ENCODE measurements around the gene DYNC2LI1.

Gene DYNC2LI1

DNA sequence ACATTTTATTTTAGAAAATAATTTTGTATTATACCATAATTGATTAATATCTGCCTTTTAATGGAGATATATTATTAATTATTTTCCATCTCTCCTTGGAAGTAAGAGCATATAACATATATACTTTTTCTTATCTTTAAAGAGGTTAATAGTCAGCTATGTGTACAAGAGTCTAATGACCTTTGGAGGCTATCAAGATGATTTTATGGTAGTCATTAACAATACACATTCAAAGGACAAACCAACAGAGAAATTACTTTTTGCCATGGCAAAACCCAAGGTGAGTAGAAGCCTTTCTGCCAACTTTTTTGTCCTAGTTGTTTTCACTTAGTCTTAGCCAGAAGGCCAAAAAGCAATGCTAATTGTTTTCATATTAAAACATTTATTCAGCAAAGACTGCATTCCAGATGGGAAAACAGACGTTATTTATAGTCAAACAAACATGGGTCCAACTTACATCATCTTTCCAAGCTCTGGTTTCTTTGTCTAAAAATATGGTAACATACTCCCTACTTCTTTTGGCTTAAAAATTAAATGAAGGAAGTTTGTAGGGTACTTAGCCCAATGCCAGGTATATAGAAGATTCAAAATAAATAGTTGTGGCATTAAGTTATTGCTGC lies 9.6 kb upstream of the DYNC2LI1 start:
- no peak for DNase-seq

DNA sequence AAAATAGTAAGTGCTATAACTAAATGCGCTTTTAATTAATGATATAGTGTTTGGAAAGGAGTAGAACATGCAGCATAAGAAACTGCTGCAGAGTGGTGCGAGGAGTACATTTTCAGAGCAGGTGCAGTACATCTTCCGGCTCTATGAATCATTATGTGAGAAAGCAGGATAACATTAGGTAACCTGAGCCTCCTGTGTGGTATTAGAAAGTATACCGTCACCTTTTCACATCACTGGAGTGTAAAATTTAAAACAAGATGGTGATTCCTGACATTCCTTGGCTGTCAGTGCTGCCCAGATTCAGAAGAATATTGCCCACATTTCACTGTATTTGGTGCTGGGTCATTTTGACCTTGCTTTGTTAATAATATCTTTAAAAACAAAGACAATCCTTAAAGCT lies 7.8 kb upstream of the DYNC2LI1 start:
- DNase-seq, result no peak

DNA sequence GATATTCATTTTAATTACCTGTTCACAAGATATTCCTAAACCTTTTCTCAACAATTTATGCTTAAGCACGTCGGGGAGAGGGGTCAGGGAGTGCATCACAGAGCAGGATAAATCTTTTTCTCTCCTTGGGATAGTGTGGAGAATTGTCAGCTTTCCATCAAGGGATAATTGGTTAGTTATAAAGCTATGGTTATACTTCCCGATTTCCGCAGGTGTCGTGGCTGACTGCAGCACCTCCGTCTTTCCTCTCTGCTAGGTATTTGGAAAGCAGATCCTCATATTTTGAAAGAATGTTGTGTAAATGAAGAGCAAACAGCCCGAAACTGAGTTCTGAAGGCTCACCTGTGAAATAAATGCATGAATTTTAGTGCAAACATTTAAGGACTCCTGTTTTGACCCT lies 778 bp downstream of the DYNC2LI1 start:
- no peak for DNase-seq

DNA sequence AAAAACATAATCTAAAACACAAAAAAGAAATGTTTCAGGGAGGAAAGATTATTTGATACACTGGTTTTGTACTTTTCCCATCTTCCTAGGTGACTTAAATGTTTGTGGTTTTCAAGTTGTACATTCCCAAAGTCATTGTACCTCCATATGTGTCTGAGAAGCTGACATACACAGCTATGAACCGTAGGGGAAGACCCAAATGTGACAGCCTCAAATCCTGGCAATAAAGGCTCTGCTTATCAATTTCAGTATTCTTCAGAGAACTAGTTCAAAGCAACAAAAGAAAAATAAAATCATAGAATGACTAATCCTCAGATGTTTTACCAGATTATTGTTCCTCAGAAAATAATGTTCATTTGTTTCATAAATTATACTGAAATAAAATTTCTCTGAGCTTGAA lies 2.5 kb downstream of the DYNC2LI1 start:
- DNase-seq, result no peak

DNA sequence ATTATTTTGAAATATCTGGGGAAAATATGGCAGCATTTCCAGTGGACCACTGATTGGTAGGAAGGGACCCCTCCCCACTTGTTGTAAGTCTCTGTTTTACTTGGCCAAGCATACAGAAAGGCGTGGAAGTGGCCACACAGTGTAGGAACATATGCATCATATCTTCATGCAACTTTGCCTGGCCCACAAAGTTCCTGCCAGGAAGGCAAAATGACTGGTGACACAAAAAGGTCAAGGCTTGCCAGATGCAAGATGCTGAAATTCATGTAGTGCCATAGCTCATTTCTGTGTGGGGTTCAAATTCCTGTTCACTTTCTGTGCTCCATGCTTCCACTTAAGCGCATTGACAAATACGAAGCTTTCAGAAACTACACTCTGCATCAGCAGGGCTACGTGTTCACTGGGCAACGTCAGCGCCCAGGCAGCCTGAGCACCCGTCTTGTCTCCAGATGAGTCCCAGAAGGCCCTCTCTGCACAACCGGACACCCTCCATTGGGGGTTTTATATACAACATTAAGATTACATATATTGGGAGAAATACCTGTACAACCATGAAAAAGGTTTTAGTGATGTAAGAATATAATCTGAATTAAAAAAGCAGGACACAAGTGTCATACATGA lies 3.6 kb downstream of the DYNC2LI1 start:
- DNase-seq, result no peak

DNA sequence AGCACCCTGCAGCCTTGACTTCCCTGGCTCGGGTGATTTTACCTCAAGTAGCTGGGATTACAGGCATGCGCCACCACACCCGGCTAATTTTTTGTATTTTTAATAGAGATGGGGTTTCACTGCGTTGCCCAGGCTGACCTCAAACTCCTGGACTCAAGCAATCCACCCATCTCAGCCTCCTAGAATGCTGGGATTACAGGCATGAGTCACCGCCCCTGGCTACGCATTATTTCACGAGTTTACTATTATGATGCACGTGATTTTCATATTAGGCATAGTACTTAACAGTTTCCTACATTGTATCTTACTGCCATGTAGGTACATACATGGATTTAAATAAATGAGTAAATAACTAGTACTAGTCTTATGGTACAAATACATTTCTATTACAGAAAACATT lies 4.4 kb downstream of the DYNC2LI1 start:
- DNase-seq, result no peak

DNA sequence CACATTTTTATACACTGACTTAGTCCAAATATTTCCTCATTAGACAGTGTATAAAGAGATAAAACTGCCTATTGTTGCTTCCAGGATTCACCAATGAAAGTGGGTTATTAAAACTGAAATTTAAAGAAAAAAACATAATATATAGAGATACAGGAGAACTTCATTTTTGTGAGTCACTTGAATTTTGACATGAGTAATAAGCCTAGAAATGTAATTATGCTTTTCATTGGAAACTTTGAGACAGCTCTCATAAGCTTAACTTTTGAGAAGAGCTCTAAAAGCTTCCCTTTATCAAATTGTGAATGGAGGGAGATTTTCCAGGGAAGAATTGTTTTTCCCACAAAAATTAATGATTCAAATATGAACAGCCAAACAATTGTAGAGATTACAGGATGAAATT lies 14.1 kb downstream of the DYNC2LI1 start:
- no peak for DNase-seq

DNA sequence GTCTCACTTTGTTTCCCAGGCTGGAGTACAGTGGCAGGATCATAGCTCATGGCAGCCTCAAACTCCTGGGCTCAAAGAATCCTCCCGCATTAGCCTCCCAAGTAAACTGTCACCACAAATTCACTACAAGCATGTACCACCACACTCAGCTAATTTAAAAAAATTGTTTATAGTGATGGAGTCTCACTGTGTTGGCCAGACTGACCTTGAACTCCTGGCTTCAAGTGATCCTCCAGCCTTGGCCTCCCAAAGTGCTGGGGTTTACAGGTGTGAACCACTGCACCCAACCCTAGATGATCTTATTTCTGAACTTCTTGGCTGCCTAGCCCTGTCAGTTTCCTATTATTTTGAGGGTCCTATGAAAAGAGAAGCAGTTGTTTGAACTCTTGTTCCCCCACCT lies 14.8 kb downstream of the DYNC2LI1 start:
- DNase-seq, result no peak

DNA sequence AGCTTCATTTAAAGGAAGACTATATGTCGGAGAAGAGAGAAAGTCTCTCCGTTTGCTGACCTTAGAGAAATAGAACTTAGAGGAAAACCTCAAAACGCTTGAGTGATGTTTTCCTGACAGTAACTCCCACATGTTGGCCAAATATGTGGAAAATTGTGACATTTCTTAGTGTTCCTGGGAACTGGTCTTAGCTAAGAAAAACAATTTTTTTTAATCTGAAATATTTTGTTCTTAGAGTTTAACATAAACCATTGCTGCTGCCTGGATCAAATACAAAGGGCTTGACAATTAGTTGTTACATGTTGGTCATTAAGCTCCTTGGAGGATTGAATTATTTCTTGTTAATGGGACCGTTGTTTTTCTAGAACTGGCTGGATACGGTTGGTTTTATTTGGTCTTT lies 16.3 kb downstream of the DYNC2LI1 start:
- no peak for DNase-seq

DNA sequence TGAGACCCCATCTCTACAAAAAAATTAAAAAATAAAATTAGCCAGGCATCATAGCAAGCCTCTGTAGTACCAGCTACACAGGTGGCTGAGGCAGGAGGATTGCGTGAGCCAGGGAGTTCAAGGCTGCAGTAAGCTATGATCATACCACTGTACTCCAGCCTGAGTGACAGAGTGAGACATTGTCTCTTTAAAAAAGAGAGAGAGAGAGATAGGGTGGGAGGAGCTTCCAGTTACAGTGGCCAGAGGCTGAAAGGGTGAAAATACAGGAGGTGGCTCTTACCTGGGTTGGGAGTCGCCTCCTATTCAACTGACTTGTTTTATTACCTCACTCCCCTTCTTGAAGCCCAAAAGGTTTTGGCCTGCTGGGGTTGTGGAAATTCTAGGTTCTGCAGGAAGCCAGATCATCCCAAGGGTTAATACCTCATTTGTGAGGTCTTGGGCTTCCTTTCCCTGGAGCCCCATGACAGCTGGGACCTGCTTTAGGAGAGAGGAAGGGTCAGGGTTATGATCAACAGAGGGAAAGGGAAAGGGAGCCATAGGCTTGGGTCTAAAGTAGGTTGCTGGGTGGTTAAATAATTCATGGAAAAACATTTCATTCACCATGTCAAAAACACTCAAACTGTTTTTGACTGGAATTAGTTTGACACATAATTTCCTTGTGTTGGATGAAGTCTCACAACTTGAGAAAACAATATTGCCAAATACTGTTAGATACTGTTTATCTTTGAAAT lies 17.4 kb downstream of the DYNC2LI1 start:
- DNase-seq, result no peak

DNA sequence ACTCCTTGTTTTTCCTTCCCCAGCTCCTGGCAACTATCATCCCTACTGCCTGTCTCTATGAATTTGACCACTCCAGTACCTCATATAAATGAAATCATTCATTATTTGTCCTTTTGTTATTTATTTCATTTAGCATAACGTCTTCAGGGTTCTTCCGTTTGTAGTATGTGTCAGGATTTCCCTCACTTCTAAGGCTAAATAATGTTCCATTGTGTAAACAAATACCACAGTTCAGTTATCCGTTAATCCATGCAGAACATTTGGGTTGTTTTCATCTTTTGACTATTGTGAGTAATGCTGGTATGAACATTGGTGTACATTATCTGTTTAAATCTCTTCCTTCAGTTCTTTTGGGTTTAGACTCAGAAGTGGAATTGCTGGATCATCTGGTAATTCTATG lies 18.8 kb downstream of the DYNC2LI1 start:
- DNase-seq, result no peak

DNA sequence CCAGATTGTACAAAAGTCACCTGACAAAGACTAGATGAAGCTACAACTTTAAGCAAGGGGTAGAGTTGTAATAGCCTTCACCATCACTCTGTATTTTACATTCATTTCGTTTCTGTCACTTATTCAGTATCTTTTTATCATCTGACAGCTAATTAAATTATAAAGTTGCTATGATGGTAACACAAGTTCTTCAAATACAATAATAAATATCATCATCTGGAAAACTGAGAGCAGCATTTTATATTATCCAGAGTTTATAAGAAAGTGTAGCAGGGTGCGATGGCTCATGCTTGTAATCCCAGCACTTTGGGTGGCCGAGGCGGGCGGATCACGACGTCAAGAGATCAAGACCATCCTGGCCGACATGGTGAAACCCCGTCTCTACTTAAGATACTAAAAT lies 21.1 kb downstream of the DYNC2LI1 start:
- DNase-seq, result no peak

DNA sequence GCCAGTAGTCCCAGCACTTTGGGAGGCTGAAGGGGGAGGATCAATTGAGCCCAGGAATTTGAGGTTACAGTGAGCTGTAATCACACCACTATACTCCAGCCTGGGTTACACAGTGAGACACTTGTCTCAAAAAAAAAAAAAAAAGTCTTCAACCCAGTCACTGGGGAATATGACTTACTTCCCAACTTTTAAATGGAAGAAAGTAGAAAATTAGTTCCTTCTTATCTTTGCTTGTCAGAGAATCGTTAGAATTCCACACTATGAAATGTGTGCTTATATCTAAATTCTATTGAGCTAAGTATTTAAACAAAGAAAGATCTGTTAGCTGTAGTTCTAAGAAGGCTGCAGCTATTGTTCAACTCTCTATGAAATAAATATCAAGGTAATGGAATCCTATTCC lies 22.4 kb downstream of the DYNC2LI1 start:
- no peak for DNase-seq

DNA sequence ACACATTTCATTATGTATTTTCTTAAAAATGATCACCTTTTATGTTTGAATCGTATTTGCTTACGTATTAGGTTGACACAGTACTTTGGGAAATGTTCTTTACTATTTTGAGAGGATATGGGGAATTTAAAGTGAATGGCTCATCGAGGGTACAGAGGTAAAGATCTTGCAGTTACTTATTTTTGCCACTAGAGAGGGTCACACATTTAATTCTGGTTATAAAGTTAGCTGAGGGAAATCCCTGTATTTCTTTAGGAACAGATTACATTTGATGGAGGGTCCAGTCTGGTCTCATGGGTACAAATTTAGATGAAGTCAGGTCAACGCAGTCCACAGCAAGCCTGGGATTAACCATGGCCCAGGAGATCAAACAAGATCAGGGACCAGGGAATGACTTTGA lies 24.5 kb downstream of the DYNC2LI1 start:
- no peak for DNase-seq

DNA sequence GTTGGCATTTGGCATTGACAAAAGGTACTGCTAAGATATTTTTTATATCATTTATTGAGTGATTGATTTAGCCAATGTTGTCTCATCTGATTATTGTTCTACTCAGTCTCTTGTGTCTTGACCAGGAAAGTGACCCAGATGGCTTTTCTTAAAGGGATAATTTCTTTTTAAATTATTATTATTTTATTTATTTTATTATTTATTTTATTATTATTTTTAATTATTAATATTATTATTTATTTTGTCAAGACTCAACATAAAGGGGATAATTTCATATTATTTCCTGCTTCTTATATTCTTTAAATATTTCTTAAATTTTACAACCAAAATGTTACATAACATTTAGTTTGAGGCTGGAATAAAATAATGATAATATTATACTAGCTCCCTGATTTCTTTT lies 27.1 kb downstream of the DYNC2LI1 start:
- no peak for DNase-seq

DNA sequence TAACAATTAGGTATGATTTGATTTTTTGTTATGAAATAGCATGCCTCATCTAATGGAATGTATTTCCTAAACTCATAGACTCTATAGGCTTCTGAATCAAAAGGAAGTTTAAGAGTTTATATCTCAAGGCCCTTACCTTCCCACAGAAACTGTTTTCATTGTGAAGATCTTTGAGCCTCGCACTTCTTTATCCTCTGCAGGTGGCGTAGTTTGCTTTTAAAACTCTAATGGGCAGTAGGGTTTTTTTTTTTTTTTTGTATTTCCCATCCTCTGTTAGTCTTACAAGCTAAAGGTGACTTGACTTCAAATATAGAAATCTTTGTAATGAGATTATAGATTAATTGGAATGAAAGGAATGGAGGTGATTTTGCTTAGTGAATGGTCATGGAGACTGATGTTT lies 28.3 kb downstream of the DYNC2LI1 start:
- no peak for DNase-seq

DNA sequence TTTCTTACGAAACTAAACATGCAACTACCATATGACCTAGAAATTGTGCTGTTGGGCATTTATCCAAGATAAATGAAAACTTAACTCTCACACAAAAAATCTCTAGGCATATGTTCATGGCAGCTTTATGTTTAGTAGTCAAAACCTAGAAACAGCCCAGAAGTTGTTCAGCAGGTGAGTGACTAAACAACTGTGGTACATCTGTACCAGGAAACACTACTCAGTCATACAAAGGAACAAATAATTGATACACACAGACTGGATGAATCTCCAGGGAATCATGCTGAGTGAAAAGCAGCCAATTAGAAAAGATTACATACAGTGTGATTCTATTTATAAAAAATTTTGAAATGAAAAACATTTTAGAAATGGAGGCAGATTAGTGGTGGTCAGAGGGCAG lies 29.3 kb downstream of the DYNC2LI1 start:
- DNase-seq, result no peak

DNA sequence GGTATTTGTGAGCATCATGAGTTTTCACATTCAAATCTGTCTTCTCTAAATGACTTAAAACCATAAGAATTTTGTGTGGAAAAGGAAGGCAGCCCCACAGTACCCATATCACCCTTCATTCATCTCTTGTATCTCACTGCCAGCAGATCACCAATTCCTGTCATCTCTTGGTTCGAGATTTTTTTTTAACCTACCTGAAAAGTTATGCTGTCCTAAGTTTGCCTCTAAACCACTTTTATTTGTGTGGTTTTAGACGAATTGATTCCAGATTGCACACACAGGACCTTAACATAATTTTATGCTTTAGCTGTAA lies 32.8 kb downstream of the DYNC2LI1 start:
- DNase-seq, result no peak

DNA sequence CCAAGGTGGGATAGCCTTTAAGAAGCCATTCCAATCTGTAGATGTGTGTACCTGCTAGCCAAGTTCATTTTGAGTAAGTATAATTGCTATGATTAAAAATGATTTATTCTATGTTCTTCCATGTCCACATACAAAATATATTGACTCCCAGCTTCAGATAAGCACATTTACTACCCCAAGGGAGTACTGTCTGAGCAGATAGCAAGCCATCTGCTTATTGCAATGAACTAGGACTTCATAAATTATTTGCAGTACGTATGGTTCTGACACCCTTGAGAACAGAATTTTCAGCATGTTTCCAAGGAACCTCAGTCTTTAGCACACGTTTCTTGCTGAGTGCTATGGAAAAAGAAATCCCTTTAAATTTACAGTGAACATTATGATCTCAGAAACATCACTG lies 36.6 kb downstream of the DYNC2LI1 start:
- DNase-seq, result no peak

DNA sequence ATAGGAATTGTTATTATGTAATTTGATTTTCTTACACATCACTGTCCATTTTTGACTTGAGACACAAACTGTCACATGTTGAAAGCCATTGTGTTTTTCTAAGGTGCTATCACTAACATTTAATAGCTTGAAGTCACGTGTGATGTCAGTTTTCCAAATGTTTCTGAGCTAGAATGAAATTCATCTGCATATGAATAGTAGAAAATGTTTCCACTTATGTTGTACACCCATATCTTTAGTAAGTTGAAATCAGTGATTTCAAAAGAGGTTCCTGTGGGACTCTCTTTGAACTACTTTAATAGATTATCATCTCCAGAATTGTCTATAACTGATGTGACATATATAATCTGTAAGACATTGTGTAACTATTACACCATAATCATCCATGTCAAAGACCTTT lies 37.0 kb downstream of the DYNC2LI1 start:
- no peak for DNase-seq

DNA sequence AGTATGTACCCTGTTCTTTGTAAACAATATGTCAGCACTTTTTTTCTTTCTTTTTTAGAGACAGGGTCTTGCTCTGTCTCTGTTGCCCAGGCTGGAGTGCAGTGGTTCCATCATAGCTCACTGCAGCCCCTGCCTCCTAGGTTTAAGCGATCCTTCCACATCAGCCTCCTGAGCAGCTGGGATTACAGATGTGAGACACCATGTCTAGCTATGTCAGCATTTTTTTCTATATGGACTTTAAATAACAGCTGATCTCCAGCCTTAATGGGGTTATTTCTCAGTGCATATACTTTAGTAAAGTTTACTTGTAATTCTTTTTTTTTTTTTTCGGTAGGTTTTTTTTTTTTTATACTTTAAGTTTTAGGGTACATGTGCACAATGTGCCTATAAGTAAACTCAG lies 38.2 kb downstream of the DYNC2LI1 start:
- no peak for DNase-seq

DNA sequence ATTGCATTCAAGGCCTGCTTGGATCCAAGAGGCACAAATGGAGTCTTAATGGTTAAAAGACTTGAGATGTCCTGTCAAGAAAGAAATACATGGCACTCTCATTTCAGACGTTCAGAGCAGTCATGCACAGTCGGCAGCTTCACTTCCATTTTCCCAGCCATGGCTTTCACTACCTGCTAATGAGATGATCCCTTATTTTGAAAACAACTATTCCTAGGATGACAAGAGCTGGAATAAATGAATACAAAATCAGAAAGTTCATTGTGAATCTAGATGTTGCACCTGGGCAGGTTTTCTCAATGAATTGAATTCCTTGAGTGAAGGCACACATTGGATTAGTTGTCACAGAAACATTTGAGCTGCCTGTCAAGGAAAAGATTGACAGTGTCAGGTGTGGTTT lies 39.1 kb downstream of the DYNC2LI1 start:
- DNase-seq, result no peak

DNA sequence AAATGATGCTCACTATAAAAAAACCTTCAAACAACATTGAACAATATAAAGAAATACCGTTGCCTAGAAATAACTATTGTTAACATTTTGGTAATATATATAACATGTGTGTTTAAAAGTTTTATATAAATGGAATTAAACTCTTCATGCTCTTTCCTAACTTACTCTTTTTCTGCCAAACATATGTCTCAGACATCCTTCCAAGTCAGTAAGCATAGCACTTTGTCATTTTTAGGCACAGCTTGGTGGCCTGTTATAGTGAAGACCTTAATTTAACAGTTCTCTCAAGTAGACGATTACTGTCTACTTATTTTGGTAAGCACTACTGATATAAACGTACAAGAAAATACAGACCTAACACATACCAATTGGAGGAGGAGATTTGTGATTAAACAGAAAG lies 40.9 kb downstream of the DYNC2LI1 start:
- no peak for DNase-seq

DNA sequence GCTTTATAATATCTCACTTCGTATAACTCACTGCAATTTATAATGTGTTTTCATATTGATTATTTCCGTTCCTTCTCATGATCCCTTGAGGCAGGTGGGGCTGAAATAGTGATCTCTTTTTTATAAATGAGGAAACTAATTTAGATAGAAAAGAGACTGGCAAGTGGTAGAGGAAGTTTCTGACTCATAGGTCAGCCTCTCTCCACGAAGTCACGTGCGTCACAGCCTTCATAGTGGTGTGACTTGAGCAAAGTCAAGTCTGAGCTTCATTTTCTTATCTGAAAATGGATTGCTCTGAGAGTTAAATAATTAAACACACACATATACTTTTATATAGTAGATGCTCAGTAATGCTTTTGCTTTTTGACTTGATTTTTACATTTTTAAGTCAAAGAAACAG lies 44.9 kb downstream of the DYNC2LI1 start:
- DNase-seq, result no peak
